Esophagus squamous epithelium (tissue), 4 donors: ENCODE results near the gene AHDC1.

Experiments
- POLR2A ChIP-seq, 4 donors: fragments of 450-650 bp; IDR thresholded peaks; one replicate each; pipeline ENCODE4 v1.6.1; 2017; ENCODE audit warnings: antibody characterized with exemption in 4 of 4, mild to moderate bottlenecking in 4 of 4, moderate library complexity in 3 of 4
- TF ChIP-seq, protein P1 (sequence below), 6 experiments: fragments of 450-650 bp in 4 of 6; fragments of 200-600 bp in 2 of 6; sonication (generic) in 2 of 6; IDR thresholded peaks; one replicate each; pipeline ENCODE4 v1.5.1; 2016 to 2019; ENCODE audit warnings: antibody characterized with exemption in 6 of 6, mild to moderate bottlenecking in 4 of 6, moderate library complexity in 4 of 6

DNA sequence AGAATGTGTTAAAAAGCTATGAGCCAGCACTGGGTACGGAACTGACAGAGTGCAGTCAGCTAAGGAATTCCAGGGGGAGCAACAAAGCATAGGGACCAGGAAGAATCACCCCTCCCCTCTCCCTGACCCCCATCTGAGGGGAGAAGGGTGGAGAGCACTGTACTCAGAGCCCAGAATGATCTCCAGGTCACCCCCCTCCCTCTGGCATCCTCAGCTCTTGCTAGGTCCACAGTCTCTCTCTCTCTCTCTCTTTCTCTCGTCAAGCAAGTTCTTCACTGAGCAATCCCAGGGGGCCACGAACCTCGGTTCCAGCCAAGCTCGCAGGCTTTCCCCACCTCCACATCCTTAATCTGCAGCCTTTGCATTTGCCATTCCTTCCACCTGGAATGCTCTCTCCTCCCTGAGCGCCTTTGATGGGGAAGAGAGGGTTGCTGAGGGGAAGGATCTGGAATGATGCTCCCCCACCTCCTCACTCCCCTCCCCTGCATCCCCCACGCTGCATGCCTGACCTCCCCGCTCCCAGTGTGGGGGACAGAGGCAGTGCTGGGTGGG, 107.3 kb downstream of the AHDC1 start:
- TF ChIP-seq, protein P1, sequence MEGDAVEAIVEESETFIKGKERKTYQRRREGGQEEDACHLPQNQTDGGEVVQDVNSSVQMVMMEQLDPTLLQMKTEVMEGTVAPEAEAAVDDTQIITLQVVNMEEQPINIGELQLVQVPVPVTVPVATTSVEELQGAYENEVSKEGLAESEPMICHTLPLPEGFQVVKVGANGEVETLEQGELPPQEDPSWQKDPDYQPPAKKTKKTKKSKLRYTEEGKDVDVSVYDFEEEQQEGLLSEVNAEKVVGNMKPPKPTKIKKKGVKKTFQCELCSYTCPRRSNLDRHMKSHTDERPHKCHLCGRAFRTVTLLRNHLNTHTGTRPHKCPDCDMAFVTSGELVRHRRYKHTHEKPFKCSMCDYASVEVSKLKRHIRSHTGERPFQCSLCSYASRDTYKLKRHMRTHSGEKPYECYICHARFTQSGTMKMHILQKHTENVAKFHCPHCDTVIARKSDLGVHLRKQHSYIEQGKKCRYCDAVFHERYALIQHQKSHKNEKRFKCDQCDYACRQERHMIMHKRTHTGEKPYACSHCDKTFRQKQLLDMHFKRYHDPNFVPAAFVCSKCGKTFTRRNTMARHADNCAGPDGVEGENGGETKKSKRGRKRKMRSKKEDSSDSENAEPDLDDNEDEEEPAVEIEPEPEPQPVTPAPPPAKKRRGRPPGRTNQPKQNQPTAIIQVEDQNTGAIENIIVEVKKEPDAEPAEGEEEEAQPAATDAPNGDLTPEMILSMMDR (IDR thresholded peaks at IDR 0.05) = no peak
- no peak for TF ChIP-seq POLR2A (IDR thresholded peaks at IDR 0.05)
